ENCODE data around the gene ZBTB33. TPM values are rescaled to one million over a fixed set of nuclear protein-coding genes. Genes with fewer than 3 reads are reported as not detected.

Gene ZBTB33
- total and polyA plus RNA-seq, 2 of the 13 experiments (the other 11 are each of a cell fraction or from before 2014, with no cell fraction given) = 6.5 to 20.2 TPM

DNA sequence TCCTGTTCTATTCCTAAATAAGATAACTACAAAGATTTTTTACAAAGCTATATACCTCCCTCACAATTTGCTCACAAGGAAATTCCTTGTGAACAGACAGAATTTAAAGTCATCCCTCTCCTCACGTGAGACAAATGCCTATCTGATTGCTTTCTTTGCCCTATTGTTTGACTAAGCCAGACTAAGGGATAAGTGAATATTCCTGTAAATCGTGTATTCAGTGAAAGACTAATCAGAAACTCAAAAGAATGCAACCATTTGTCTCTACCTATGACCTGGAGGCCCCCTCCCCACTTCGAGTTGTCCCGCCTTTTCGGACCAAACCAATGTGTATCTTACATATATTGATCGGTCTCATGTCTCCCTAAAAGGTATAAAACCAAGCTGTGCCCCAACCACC lies 15.3 kb upstream of the ZBTB33 start:
- no peak for DNase-seq (ENCODE audit: low spot score)
- no peaks in the 10 kb centered on the region for H3K27me3 ChIP-seq (ENCODE audit: control insufficient read depth in 1 of 2, insufficient read depth in 2 of 2, low read length in 2 of 2)
- no peaks in the 10 kb centered on the region for H3K79me2 ChIP-seq (ENCODE audit: insufficient read depth, low read length)
- H3K36me3 ChIP-seq (replicated peaks in 1 of 2; ENCODE audit: control insufficient read depth in 1 of 2, insufficient read depth in 2 of 2, low read length in 2 of 2) = peaks cover 4 to 5% of the 10 kb centered on the region in 2 experiments; a peak in 4 of 5 replicates
- intact Hi-C loops (cut with micrococcal nuclease; ENCODE audit: unreplicated experiment) (no loop called here), in situ Hi-C loops (cut with HindIII; ENCODE audit: extremely low pct_ligation_motif_present, low pct_unique_long_range_greater_than_20kb) (loop anchor here (25.0 kb wide), 1 partner anchor 227 kb away; the partner anchor contains the start of gene LAMP2)
- no peak for FAIRE-seq
- no peaks in the 10 kb centered on the region for H3K4me1 ChIP-seq (ENCODE audit: insufficient read depth, low read length)
- H3K4me3 ChIP-seq (replicated peaks in 1 of 3; ENCODE audit: insufficient read depth in 1 of 3, low read depth in 2 of 3, low read length in 3 of 3) = no peak overlapping the region
- 91% methylated on average over 6 of the region's 6 CpGs for WGBS (ENCODE audit: low lambda C conversion rate)
- POLR2A ChIA-PET = no interaction called here
- BruUV-seq (replicated peaks) = no TSS peak
- H3K9me3 ChIP-seq (ENCODE audit: low read length) = peaks cover 8% of the 10 kb centered on the region; the same call in 1 of the 2 replicates
- H4K20me1 ChIP-seq (ENCODE audit: insufficient read depth, low read length) = no peaks in the 10 kb centered on the region
- no peak overlapping the region for H3K9ac ChIP-seq (ENCODE audit: insufficient read depth, low read depth, low read length)
- no peak overlapping the region for H3K27ac ChIP-seq (ENCODE audit: extremely low read length, insufficient read depth, low read length)
- no peak overlapping the region for H3K4me2 ChIP-seq (ENCODE audit: low read depth, low read length)
- no peak overlapping the region for H2AFZ ChIP-seq (ENCODE audit: low read length)
- CTCF ChIA-PET (ENCODE audit: low intra/inter-chr PET ratio, low total read pairs) = no interaction called here
- no peak for ATAC-seq
- TF ChIP-seq ZBTB42 (CRISPR knock-in tag; IDR thresholded peaks at IDR 0.05) = no peak
- TF ChIP-seq, protein P1, sequence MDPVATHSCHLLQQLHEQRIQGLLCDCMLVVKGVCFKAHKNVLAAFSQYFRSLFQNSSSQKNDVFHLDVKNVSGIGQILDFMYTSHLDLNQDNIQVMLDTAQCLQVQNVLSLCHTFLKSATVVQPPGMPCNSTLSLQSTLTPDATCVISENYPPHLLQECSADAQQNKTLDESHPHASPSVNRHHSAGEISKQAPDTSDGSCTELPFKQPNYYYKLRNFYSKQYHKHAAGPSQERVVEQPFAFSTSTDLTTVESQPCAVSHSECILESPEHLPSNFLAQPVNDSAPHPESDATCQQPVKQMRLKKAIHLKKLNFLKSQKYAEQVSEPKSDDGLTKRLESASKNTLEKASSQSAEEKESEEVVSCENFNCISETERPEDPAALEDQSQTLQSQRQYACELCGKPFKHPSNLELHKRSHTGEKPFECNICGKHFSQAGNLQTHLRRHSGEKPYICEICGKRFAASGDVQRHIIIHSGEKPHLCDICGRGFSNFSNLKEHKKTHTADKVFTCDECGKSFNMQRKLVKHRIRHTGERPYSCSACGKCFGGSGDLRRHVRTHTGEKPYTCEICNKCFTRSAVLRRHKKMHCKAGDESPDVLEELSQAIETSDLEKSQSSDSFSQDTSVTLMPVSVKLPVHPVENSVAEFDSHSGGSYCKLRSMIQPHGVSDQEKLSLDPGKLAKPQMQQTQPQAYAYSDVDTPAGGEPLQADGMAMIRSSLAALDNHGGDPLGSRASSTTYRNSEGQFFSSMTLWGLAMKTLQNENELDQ (CRISPR knock-in tag; IDR thresholded peaks at IDR 0.05; ENCODE audit: borderline replicate concordance) = no peak
- no peak for TF ChIP-seq MEF2D (CRISPR knock-in tag; IDR thresholded peaks at IDR 0.05)
- no peak for TF ChIP-seq HIVEP1 (CRISPR knock-in tag; IDR thresholded peaks at IDR 0.05)
- no peak for TF ChIP-seq CBX1 (IDR thresholded peaks at IDR 0.05; ENCODE audit: low read depth)
- TF ChIP-seq TEAD2 (CRISPR knock-in tag; IDR thresholded peaks at IDR 0.05) = no peak
- no peak for TF ChIP-seq GTF2F1 (IDR thresholded peaks at IDR 0.05; ENCODE audit: low read length)
- TF ChIP-seq ZNF3 (CRISPR knock-in tag; IDR thresholded peaks at IDR 0.05) = no peak
- TF ChIP-seq PAX8 (CRISPR knock-in tag; IDR thresholded peaks at IDR 0.05; ENCODE audit: borderline replicate concordance) = no peak
- TF ChIP-seq RXRA (CRISPR knock-in tag; IDR thresholded peaks at IDR 0.05) = no peak

All from HepG2 (cell line).